Stimulated activated CD8-positive, alpha-beta memory T cell treated with anti-CD3 and anti-CD28 coated beads, Interleukin-4, amount 100 ng/mL, for 1 hour (primary cell): ENCODE data around the gene SEC24B.

Experiments
- DNase-seq, 2 donors: peaks; one replicate each; pipeline ENCODE4 v3.0.0-alpha.2; 2020; ENCODE audit warnings: low read depth in 2 of 2, low spot score in 1 of 2

SEC24B gene

GRCh38 chr4:109433205-109434006, at the start of gene SEC24B:
SEC24B (plus strand) TSS chr4:109433815; CDS start chr4:109433870, 55 bp downstream.
- DNase-seq, result peak; percentile 67 to 80

GRCh38 chr4:109383823-109384222, 49.8 kb upstream of the SEC24B start:
- DNase-seq, result no peak

GRCh38 chr4:109385260-109385659, 48.4 kb upstream of the SEC24B start:
- DNase-seq, result no peak

- no peak for DNase-seq
These were observed 44.1 kb upstream of the SEC24B start for GRCh38 chr4:109389369-109390114.

- no peak for DNase-seq
These were observed 43.4 kb upstream of the SEC24B start for GRCh38 chr4:109390115-109390768.

- no peak for DNase-seq
These were observed 37.9 kb upstream of the SEC24B start for GRCh38 chr4:109395694-109396093.

GRCh38 chr4:109398928-109399327, 34.7 kb upstream of the SEC24B start:
- no peak for DNase-seq

GRCh38 chr4:109406337-109406931, 27.2 kb upstream of the SEC24B start:
- DNase-seq, result no peak

- DNase-seq, result no peak
These were observed 26.4 kb upstream of the SEC24B start for GRCh38 chr4:109407027-109407737.

- DNase-seq, result no peak
These were observed 24.9 kb upstream of the SEC24B start for GRCh38 chr4:109408711-109409110.

- DNase-seq, result no peak
These were observed 23.4 kb upstream of the SEC24B start for GRCh38 chr4:109410226-109410625.

- DNase-seq, result no peak
These were observed 22.8 kb upstream of the SEC24B start for GRCh38 chr4:109410776-109411175.

GRCh38 chr4:109411964-109412363, 21.7 kb upstream of the SEC24B start:
- DNase-seq, result no peak

- DNase-seq, result no peak
These were observed 20.8 kb upstream of the SEC24B start for GRCh38 chr4:109412776-109413175.

GRCh38 chr4:109414938-109415337, 18.7 kb upstream of the SEC24B start:
- no peak for DNase-seq

GRCh38 chr4:109418588-109418987, 15.0 kb upstream of the SEC24B start:
- DNase-seq, result no peak

GRCh38 chr4:109419679-109420078, 13.9 kb upstream of the SEC24B start:
- no peak for DNase-seq

- no peak for DNase-seq
These were observed 9.3 kb upstream of the SEC24B start for GRCh38 chr4:109424093-109424841.

- DNase-seq, result no peak
These were observed 8.2 kb upstream of the SEC24B start for GRCh38 chr4:109425405-109425804.

- no peak for DNase-seq
These were observed 4.1 kb upstream of the SEC24B start for GRCh38 chr4:109429545-109429944.
